Right atrium auricular region (tissue), 2 donors: ENCODE results near the gene PGGHG. TPM values are rescaled to one million over a fixed set of nuclear protein-coding genes. Genes with fewer than 3 reads are reported as not detected.

Experiments
- DNase-seq: peaks from one replicate; pipeline ENCODE4 v3.0.0-alpha.2; 2019; ENCODE audit warnings: low spot score
- H3K27ac ChIP-seq, 2 donors: fragments of 200-600 bp; sonication (generic); 1 replicate in 1 of 2; 2 replicates in 1 of 2; pipeline ENCODE4 v1.5.1; 2016 to 2019
- H3K27me3 ChIP-seq, 2 donors: fragments of 200-600 bp; sonication (generic); one replicate each; pipeline versions ENCODE4 v1.5.1 to v1.6.0; 2017 to 2019
- H3K36me3 ChIP-seq: fragments of 200-600 bp; sonication (generic); one replicate; pipeline ENCODE4 v1.5.1; 2016
- H3K4me1 ChIP-seq, 2 donors: fragments of 200-600 bp; sonication (generic); one replicate each; pipeline versions ENCODE4 v1.5.1 to v1.6.0; 2017 to 2019
- H3K4me3 ChIP-seq, 2 donors: fragments of 200-600 bp; sonication (generic); 1 replicate in 1 of 2; 2 replicates in 1 of 2; pipeline ENCODE4 v1.5.1; 2017 to 2019; ENCODE audit warnings: mild to moderate bottlenecking in 1 of 2, moderate library complexity in 1 of 2
- H3K9me3 ChIP-seq, 2 donors: fragments of 200-600 bp; sonication (generic); one replicate each; pipeline ENCODE4 v1.5.1; 2019
- CTCF ChIP-seq, 2 donors: fragments of 200-600 bp; sonication (generic); IDR thresholded peaks; one replicate each; pipeline ENCODE4 v1.5.1; 2019; ENCODE audit warnings: antibody characterized with exemption in 2 of 2
- total RNA-seq, 2 donors: library from RNA; depleted of rRNA; stranded (reverse); fragments of >200 nt; gene quantifications; one replicate each; pipeline ENCODE4 v1.1.0, GENCODE V29; 2016

The PGGHG gene
- 1 to 10 TPM; 4.9 to 9.4 TPM for total RNA-seq

- Histone ChIP-seq H3K36me3 (no peaks in the 10 kb centered on the region), H3K4me1 (peaks cover 0 to 23% of the 10 kb centered on the region in 2 donors), H3K4me3 (peak within 1 kb of the TSS; percentile 62 to 79), H3K27ac (peak within 1 kb of the TSS; percentile 65 to 68), H3K9me3 (no peaks in the 10 kb centered on the region), H3K27me3 (no peaks in the 10 kb centered on the region)
- DNase-seq: no peak
- no peak for TF ChIP-seq CTCF (IDR thresholded peaks at IDR 0.05)
Observed at GRCh38 chr11:288478-289397, at the start of gene PGGHG. PGGHG (plus strand) TSS chr11:289126; CDS start chr11:289817, 691 bp downstream.

- H3K27ac ChIP-seq: no peak overlapping the region
- peaks cover 0 to 27% of the 10 kb centered on the region in 2 donors for H3K4me1 ChIP-seq
- no peaks in the 10 kb centered on the region for H3K9me3 ChIP-seq
- no peaks in the 10 kb centered on the region for H3K27me3 ChIP-seq
- no peak for DNase-seq
- H3K36me3 ChIP-seq: peaks cover 39% of the 10 kb centered on the region
- no peak for TF ChIP-seq CTCF (IDR thresholded peaks at IDR 0.05)
- H3K4me3 ChIP-seq: no peak overlapping the region
Observed at GRCh38 chr11:240315-240714, 48.6 kb upstream of the PGGHG start.

- peaks cover 51% of the 10 kb centered on the region for H3K36me3 ChIP-seq
- peaks cover 0 to 23% of the 10 kb centered on the region in 2 donors for H3K4me1 ChIP-seq
- H3K4me3 ChIP-seq: no peak overlapping the region
- DNase-seq: no peak
- H3K9me3 ChIP-seq: no peaks in the 10 kb centered on the region
- peak overlapping the region; percentile 56 to 60 for H3K27ac ChIP-seq
- no peaks in the 10 kb centered on the region for H3K27me3 ChIP-seq
- no peak for TF ChIP-seq CTCF (IDR thresholded peaks at IDR 0.05)
Observed at GRCh38 chr11:241634-242033, 47.3 kb upstream of the PGGHG start.

GRCh38 chr11:244376-244775 is 44.5 kb upstream of the PGGHG start:
- Histone ChIP-seq H3K27ac (no peak overlapping the region), H3K4me3 (no peak overlapping the region), H3K27me3 (no peaks in the 10 kb centered on the region), H3K9me3 (no peaks in the 10 kb centered on the region), H3K4me1 (peaks cover 0 to 10% of the 10 kb centered on the region in 2 donors), H3K36me3 (peaks cover 72% of the 10 kb centered on the region)
- DNase-seq: no peak
- TF ChIP-seq CTCF (IDR thresholded peaks at IDR 0.05): no peak

- Histone ChIP-seq H3K4me3 (no peak overlapping the region), H3K9me3 (no peaks in the 10 kb centered on the region), H3K27ac (no peak overlapping the region), H3K4me1 (no peaks in the 10 kb centered on the region), H3K36me3 (peaks cover 89% of the 10 kb centered on the region), H3K27me3 (no peaks in the 10 kb centered on the region)
- TF ChIP-seq CTCF (IDR thresholded peaks at IDR 0.05): no peak
- no peak for DNase-seq
Observed at GRCh38 chr11:249062-249461, 39.9 kb upstream of the PGGHG start.
